Measurements from ENCODE around the gene GRPEL1.

Gene GRPEL1

GRCh38 chr4:7108046-7108625 is 40.3 kb upstream of the GRPEL1 start:
- Histone ChIP-seq H3K4ac (ENCODE audit: low read depth, low read length) (no peak overlapping the region), H4K12ac (ENCODE audit: low read depth, low read length) (no peak overlapping the region)

GRCh38 chr4:7107166-7107905 is 39.5 kb upstream of the GRPEL1 start:
- Histone ChIP-seq H3K27me3 (ENCODE audit: insufficient read depth, low read length) (no peaks in the 10 kb centered on the region), H2AFZ (ENCODE audit: insufficient read depth, low read length, poor library complexity) (no peak overlapping the region), H2BK12ac (ENCODE audit: low read length) (no peak overlapping the region), H3K23ac (ENCODE audit: low read length) (no peak overlapping the region), H3K79me1 (ENCODE audit: low read length) (no peaks in the 10 kb centered on the region), H2AK5ac (ENCODE audit: low read length) (no peak overlapping the region), H3K4me3 (ENCODE audit: low read depth, low read length) (no peak overlapping the region), H3K27ac (ENCODE audit: low read depth, low read length) (no peak overlapping the region), H2BK120ac (ENCODE audit: insufficient read depth, low read length, poor library complexity) (no peak overlapping the region), H4K8ac (ENCODE audit: low read depth, low read length) (no peak overlapping the region), H3K18ac (ENCODE audit: low read length) (no peak overlapping the region), H4K91ac (ENCODE audit: low read depth, low read length) (no peak overlapping the region), H3K4me2 (ENCODE audit: low read length) (no peak overlapping the region), H3K4ac (ENCODE audit: low read depth, low read length) (no peak overlapping the region), H3K9ac (ENCODE audit: low read length) (no peak overlapping the region), H3K14ac (ENCODE audit: low read length) (no peak overlapping the region), H4K12ac (ENCODE audit: low read depth, low read length) (no peak overlapping the region), H3K79me2 (ENCODE audit: control insufficient read depth, insufficient read depth, low read length, poor library complexity) (no peaks in the 10 kb centered on the region), H2BK5ac (ENCODE audit: low read depth, low read length, poor library complexity) (no peak overlapping the region), H3K36me3 (ENCODE audit: control insufficient read depth in 1 of 2, insufficient read depth in 2 of 2, low read length in 2 of 2) (no peaks in the 10 kb centered on the region), H3K9me3 (ENCODE audit: insufficient read depth, low read depth, low read length) (peaks cover 6% of the 10 kb centered on the region), H3K4me1 (ENCODE audit: control insufficient read depth in 1 of 2, insufficient read depth in 2 of 2, low read length in 2 of 2) (peaks cover under 1 to 8% of the 10 kb centered on the region in 2 experiments)
- DNase-seq, result no peak
- WGBS (ENCODE audit: extremely low coverage, insufficient coverage, insufficient read length), result no CpG with 5 or more reads among the region's 11 CpGs

More at GRCh38 chr4:7108046-7108625, 40.3 kb upstream of the GRPEL1 start:
- H3K9ac ChIP-seq (ENCODE audit: low read length), result no peak overlapping the region
- H3K79me1 ChIP-seq (ENCODE audit: low read length), result no peaks in the 10 kb centered on the region
- no peak overlapping the region for H2BK12ac ChIP-seq (ENCODE audit: low read length)
- no peak for DNase-seq
- no peak overlapping the region for H2BK5ac ChIP-seq (ENCODE audit: low read depth, low read length, poor library complexity)
- no peak overlapping the region for H3K14ac ChIP-seq (ENCODE audit: low read length)
- H3K79me2 ChIP-seq (ENCODE audit: control insufficient read depth, insufficient read depth, low read length, poor library complexity), result no peaks in the 10 kb centered on the region
- no peaks in the 10 kb centered on the region for H3K27me3 ChIP-seq (ENCODE audit: insufficient read depth, low read length)
- H3K4me1 ChIP-seq (ENCODE audit: control insufficient read depth in 1 of 2, insufficient read depth in 2 of 2, low read length in 2 of 2), result peaks cover 0 to 3% of the 10 kb centered on the region in 2 experiments
- no peak overlapping the region for H3K4me2 ChIP-seq (ENCODE audit: low read length)
- H3K36me3 ChIP-seq (ENCODE audit: control insufficient read depth in 1 of 2, insufficient read depth in 2 of 2, low read length in 2 of 2), result no peaks in the 10 kb centered on the region
- H4K91ac ChIP-seq (ENCODE audit: low read depth, low read length), result no peak overlapping the region
- no peak overlapping the region for H2AK5ac ChIP-seq (ENCODE audit: low read length)
- no peak overlapping the region for H4K8ac ChIP-seq (ENCODE audit: low read depth, low read length)
- no CpG with 5 or more reads among the region's 23 CpGs for WGBS (ENCODE audit: extremely low coverage, insufficient coverage, insufficient read length)
- H2AFZ ChIP-seq (ENCODE audit: insufficient read depth, low read length, poor library complexity), result no peak overlapping the region
- peaks cover 5% of the 10 kb centered on the region for H3K9me3 ChIP-seq (ENCODE audit: insufficient read depth, low read depth, low read length)
- H3K27ac ChIP-seq (ENCODE audit: low read depth, low read length), result no peak overlapping the region
- H3K4me3 ChIP-seq (ENCODE audit: low read depth, low read length), result no peak overlapping the region
- no peak overlapping the region for H2BK120ac ChIP-seq (ENCODE audit: insufficient read depth, low read length, poor library complexity)
- H3K18ac ChIP-seq (ENCODE audit: low read length), result no peak overlapping the region
- no peak overlapping the region for H3K23ac ChIP-seq (ENCODE audit: low read length)

- Histone ChIP-seq H3K79me1 (ENCODE audit: low read length) (no peaks in the 10 kb centered on the region), H3K27me3 (ENCODE audit: insufficient read depth, low read length) (no peaks in the 10 kb centered on the region), H3K36me3 (ENCODE audit: control insufficient read depth in 1 of 2, insufficient read depth in 2 of 2, low read length in 2 of 2) (no peaks in the 10 kb centered on the region), H3K18ac (ENCODE audit: low read length) (no peak overlapping the region), H2BK12ac (ENCODE audit: low read length) (no peak overlapping the region), H3K4ac (ENCODE audit: low read depth, low read length) (no peak overlapping the region), H3K27ac (ENCODE audit: low read depth, low read length) (no peak overlapping the region), H3K23ac (ENCODE audit: low read length) (no peak overlapping the region), H3K4me3 (ENCODE audit: low read depth, low read length) (no peak overlapping the region), H2AFZ (ENCODE audit: insufficient read depth, low read length, poor library complexity) (no peak overlapping the region), H3K4me1 (ENCODE audit: control insufficient read depth in 1 of 2, insufficient read depth in 2 of 2, low read length in 2 of 2) (peaks cover 3 to 9% of the 10 kb centered on the region in 2 experiments), H2AK5ac (ENCODE audit: low read length) (no peak overlapping the region), H3K14ac (ENCODE audit: low read length) (no peak overlapping the region), H3K9me3 (ENCODE audit: insufficient read depth, low read depth, low read length) (peaks cover 1% of the 10 kb centered on the region), H2BK5ac (ENCODE audit: low read depth, low read length, poor library complexity) (no peak overlapping the region), H4K12ac (ENCODE audit: low read depth, low read length) (no peak overlapping the region), H4K91ac (ENCODE audit: low read depth, low read length) (no peak overlapping the region), H3K9ac (ENCODE audit: low read length) (no peak overlapping the region), H3K4me2 (ENCODE audit: low read length) (no peak overlapping the region), H2BK120ac (ENCODE audit: insufficient read depth, low read length, poor library complexity) (no peak overlapping the region), H3K79me2 (ENCODE audit: control insufficient read depth, insufficient read depth, low read length, poor library complexity) (no peaks in the 10 kb centered on the region), H4K8ac (ENCODE audit: low read depth, low read length) (no peak overlapping the region)
- no peak for DNase-seq
- no CpG with 5 or more reads among the region's 15 CpGs for whole genome bisulfite sequencing (ENCODE audit: extremely low coverage, insufficient coverage, insufficient read length)
Measured at GRCh38 chr4:7105276-7105675, 37.4 kb upstream of the GRPEL1 start.

- Histone ChIP-seq H3K4me1 (ENCODE audit: control insufficient read depth in 1 of 2, insufficient read depth in 2 of 2, low read length in 2 of 2) (peaks cover 3 to 9% of the 10 kb centered on the region in 2 experiments), H3K9me3 (ENCODE audit: insufficient read depth, low read depth, low read length) (peaks cover 1% of the 10 kb centered on the region), H3K23ac (ENCODE audit: low read length) (no peak overlapping the region), H3K36me3 (ENCODE audit: control insufficient read depth in 1 of 2, insufficient read depth in 2 of 2, low read length in 2 of 2) (no peaks in the 10 kb centered on the region), H3K14ac (ENCODE audit: low read length) (no peak overlapping the region), H3K4me2 (ENCODE audit: low read length) (no peak overlapping the region), H3K4me3 (ENCODE audit: low read depth, low read length) (no peak overlapping the region), H2AK5ac (ENCODE audit: low read length) (no peak overlapping the region), H4K12ac (ENCODE audit: low read depth, low read length) (no peak overlapping the region), H3K18ac (ENCODE audit: low read length) (no peak overlapping the region), H2BK12ac (ENCODE audit: low read length) (no peak overlapping the region), H2AFZ (ENCODE audit: insufficient read depth, low read length, poor library complexity) (no peak overlapping the region), H3K27me3 (ENCODE audit: insufficient read depth, low read length) (no peaks in the 10 kb centered on the region), H2BK120ac (ENCODE audit: insufficient read depth, low read length, poor library complexity) (no peak overlapping the region), H3K79me2 (ENCODE audit: control insufficient read depth, insufficient read depth, low read length, poor library complexity) (no peaks in the 10 kb centered on the region), H3K27ac (ENCODE audit: low read depth, low read length) (no peak overlapping the region), H3K4ac (ENCODE audit: low read depth, low read length) (no peak overlapping the region), H3K9ac (ENCODE audit: low read length) (no peak overlapping the region), H4K91ac (ENCODE audit: low read depth, low read length) (no peak overlapping the region), H4K8ac (ENCODE audit: low read depth, low read length) (no peak overlapping the region), H3K79me1 (ENCODE audit: low read length) (no peaks in the 10 kb centered on the region), H2BK5ac (ENCODE audit: low read depth, low read length, poor library complexity) (no peak overlapping the region)
- DNase-seq, result no peak
- WGBS (ENCODE audit: extremely low coverage, insufficient coverage, insufficient read length), result no CpG with 5 or more reads among the region's 7 CpGs
Measured at GRCh38 chr4:7104366-7105031, 36.6 kb upstream of the GRPEL1 start.
